ENCODE measurements around the gene DAB1. TPM values are rescaled to one million over a fixed set of nuclear protein-coding genes. Genes with fewer than 3 reads are reported as not detected.
"Not testable (repeated sequence)": the region's sequence is repeated elsewhere in the genome, so short reads cannot be mapped to it uniquely, and the experiment has no call there.

DAB1 gene
- total RNA-seq, 1 donor from 2014 or later, result not detected

- DNase-seq (ENCODE audit: low read depth, low spot score), result no peak
These were observed 61.4 kb downstream of the DAB1 start for GRCh38 chr1:57362480-57362879.

DNA sequence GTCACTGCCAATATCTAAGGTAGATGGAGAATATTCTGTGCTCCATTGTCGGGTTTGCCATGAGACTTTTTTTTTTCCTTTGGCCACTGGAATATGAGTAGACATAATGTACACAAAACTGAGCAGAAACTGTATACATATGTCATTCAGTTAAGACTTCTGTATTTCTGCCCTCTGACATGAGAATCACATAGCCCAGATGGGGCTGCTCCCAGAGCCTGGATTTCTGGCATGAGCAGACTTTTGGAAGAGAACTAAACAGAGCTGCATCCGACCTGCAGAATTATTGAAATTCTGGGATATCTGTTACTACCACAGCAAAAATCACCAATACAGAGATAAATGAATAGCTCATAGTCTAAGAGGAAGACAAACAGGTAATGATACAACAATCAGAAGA lies 62.3 kb downstream of the DAB1 start:
- no peak for DNase-seq (ENCODE audit: low read depth, low spot score)

DNA sequence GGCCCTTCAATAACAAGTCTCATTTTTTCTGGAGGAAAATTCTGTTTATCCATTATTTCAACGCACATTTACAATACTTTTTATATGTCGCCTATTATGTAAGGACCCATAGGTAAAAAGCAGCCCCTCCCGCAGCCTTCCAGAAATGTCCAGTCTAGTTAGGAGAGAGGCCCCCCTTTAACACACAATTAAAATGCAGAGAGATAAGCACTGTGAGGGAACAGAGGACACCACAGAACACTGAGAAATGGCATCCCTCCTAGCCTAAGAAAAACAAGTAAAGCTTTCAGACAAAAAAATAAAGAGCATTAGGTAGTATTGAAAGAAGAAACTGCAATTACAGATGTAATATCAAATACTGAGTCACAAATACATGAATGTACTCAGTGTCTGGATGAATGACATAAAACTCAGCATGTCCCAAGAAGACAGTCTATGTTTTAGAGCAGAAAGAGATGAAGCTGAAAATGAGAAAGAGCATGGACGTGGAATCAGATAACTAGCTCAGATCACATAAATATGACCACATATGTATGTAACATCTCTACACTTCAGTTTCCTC lies 62.9 kb downstream of the DAB1 start:
- no peak for DNase-seq (ENCODE audit: low read depth, low spot score)

DNA sequence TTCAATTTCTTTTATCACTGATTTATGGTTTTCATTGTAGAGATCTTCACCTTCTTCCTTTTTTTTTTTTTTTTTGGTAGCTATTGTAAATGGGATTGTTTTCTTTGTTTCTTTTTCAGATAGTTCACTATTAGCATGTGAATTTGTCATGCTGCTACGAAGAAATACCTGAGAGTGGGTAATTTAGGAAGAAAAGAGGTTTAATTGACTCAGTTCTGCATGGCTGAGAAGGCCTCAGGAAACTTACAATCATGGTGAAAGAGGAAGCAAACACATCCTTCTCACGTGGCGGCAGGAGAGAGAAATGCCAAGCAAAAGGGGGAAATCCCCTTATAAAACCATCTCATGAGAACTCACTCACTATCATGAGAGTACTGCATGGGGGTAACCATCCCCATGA lies 66.4 kb downstream of the DAB1 start:
- DNase-seq (ENCODE audit: low read depth, low spot score), result no peak

DNA sequence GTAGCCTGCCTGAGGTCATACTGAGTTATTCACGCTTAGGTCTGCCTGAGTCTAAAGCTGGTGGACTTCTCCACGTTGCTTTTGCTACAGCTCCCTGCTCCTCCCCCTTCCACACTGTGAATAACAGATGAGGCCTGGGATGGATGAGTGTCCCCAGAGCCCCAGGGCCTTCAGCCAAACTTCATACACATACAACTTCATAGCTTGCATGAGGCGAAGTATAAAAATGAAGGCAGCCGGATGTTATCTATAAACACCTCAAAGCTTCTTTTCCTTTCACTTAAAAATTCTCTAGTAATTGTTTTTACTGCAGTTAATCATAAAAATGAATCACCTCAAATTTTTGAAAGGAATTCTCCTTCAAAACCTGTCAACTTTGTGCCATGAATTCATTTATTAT lies 70.2 kb downstream of the DAB1 start:
- DNase-seq (ENCODE audit: low read depth, low spot score), result no peak

- DNase-seq (ENCODE audit: low read depth, low spot score), result no peak
These were observed 73.2 kb downstream of the DAB1 start for GRCh38 chr1:57350610-57351009.

DNA sequence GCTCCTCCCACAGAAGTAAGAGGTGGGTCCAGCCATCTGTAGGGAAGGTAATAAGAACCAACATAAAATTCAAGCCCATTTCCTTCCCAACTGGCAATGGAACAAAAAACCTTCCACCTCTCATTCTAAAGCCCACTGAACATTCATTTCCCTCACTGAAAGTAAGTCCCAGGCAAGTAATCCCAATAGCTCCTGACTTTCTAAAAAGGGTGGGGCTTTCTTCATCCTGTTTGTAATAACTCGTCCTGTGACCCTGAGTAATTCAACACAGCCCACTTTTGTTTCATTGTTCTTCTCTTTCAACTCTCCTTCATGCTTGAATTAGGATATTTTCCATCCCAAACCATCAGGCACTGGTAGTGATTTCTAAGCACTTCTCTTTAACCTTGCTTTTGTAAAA lies 74.9 kb downstream of the DAB1 start:
- no peak for DNase-seq (ENCODE audit: low read depth, low spot score)

DNA sequence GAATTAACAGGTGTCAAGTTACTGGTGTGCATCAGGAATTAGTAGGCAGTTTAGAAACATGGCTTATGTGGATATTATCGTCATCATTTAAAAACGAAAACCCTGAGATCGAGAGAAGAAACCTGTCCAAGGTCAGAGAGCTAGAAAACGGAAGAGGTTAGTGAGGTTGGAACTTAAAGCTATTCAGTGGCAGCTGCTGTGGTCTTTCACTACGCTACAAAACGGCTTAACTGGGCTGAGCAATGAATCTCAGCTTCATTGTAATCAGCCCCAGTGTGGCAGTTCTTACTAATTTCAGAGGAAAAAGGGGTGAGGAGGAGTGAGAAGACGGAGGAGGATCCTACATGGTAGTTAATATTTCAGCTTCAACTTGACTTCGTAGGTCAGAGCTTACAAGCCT lies 77.9 kb downstream of the DAB1 start:
- no peak for DNase-seq (ENCODE audit: low read depth, low spot score)

GRCh38 chr1:57344265-57344664 lies 79.6 kb downstream of the DAB1 start:
- DNase-seq (ENCODE audit: low read depth, low spot score), result no peak

GRCh38 chr1:57343298-57343915 lies 80.5 kb downstream of the DAB1 start:
- DNase-seq (ENCODE audit: low read depth, low spot score), result not testable (repeated sequence)

GRCh38 chr1:57341721-57342120 lies 82.1 kb downstream of the DAB1 start:
- no peak for DNase-seq (ENCODE audit: low read depth, low spot score)

- DNase-seq (ENCODE audit: low read depth, low spot score), result no peak
These were observed 83.4 kb downstream of the DAB1 start for GRCh38 chr1:57340334-57341070.

- no peak for DNase-seq (ENCODE audit: low read depth, low spot score)
These were observed 86.2 kb downstream of the DAB1 start for GRCh38 chr1:57337623-57338022.

DNA sequence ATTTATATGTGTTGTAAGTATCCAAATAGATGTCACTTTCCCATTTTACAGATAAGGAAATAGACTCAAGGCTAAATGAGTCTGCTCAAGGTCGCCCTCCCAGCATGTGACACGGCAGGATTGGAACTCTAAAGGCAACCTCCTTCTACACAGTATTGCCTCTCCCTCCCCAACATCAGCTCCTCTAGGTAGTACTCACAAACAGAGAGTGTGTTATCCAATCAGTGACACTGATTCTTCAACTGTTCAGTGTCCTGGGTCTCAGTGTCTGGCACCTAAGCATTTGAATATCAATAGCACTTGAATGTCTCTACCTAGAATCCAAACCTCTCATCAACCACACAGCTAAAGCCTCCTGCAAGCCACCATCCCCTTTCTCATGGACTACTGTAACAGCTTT lies 87.1 kb downstream of the DAB1 start:
- no peak for DNase-seq (ENCODE audit: low read depth, low spot score)

- DNase-seq (ENCODE audit: low read depth, low spot score), result no peak
These were observed 92.2 kb downstream of the DAB1 start for GRCh38 chr1:57331620-57332019.

- no peak for DNase-seq (ENCODE audit: low read depth, low spot score)
These were observed 93.9 kb downstream of the DAB1 start for GRCh38 chr1:57329937-57330336.

GRCh38 chr1:57329001-57329527 lies 94.8 kb downstream of the DAB1 start:
- no peak for DNase-seq (ENCODE audit: low read depth, low spot score)

DNA sequence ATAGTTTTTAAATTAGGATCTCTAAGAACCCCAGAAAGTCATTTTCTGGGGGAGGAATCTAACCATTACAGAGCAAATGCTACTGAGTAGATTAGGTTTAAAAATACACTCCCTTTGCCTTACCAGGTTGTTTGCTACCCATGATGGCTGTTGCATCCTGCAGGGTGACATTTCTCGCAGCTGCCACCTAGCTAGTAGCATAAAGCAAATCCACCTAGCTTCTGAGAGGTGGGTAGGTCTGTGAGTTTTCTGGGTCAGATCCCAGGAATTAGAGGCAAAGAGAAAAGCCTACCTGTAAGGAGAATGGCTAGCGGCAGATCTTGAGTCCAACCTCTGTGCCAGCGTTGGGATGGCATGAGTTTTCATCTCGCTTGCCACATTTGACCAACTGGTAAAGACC lies 95.9 kb downstream of the DAB1 start:
- DNase-seq (ENCODE audit: low read depth, low spot score), result no peak

- DNase-seq (ENCODE audit: low read depth, low spot score), result no peak
These were observed 96.5 kb downstream of the DAB1 start for GRCh38 chr1:57327336-57327735.

- no peak for DNase-seq (ENCODE audit: low read depth, low spot score)
These were observed 98.3 kb downstream of the DAB1 start for GRCh38 chr1:57325536-57325935.

DNA sequence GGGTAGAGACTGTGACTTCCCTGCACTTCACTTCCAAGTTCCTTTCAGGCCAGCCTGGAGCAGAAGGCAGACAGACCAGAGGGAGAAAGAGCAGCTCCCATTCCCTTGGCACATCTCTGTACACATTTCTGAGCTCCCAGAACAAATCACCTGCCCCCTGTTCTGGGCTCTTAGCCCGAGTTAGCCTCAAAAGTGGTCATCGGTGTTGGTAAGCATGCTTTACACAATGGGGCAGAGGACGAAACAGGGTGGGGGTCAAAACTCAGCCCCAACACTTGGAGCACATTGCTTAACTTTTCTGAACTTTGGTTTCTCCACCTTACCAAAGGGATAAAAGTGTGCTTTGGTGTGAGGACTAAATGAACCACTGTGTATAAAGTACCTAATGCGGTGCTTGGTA lies 98.7 kb downstream of the DAB1 start:
- DNase-seq (ENCODE audit: low read depth, low spot score), result no peak

- no peak for DNase-seq (ENCODE audit: low read depth, low spot score)
These were observed 99.5 kb downstream of the DAB1 start for GRCh38 chr1:57324388-57324787.

DNA sequence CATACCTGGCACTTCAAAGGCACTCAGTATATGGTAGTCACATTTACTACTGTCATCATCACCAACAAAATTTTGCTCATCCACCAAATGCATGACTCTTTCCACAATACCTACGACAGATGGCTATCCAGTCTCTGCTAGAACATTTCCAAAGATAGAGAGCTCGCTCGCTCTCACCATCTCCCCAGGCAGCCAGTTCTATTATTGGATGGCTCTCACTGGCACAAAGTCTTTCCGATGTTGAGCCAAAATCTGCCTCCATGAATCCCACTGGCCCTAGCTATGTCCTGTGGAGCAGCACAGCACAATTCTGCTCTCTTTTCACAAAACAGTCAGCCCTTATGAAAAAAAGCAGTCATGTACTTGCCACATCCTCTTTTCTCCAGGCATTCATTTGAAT lies 102.1 kb downstream of the DAB1 start:
- no peak for DNase-seq (ENCODE audit: low read depth, low spot score)
